ENCODE data around the gene DUSP15. TPM values are rescaled to one million over a fixed set of nuclear protein-coding genes. Genes with fewer than 3 reads are reported as not detected.

Gene DUSP15
- polyA plus RNA-seq, 1 donor (not counting 4 experiments of a cell fraction or from before 2014, with no cell fraction given), result not detected

GRCh38 chr20:31858760-31859083 lies 11.6 kb downstream of the DUSP15 start:
- Histone ChIP-seq H3K9me1 (ENCODE audit: control insufficient read depth, extremely low read depth, insufficient read depth, low read length) (no peaks in the 10 kb centered on the region), H3K9ac (ENCODE audit: control insufficient read depth, extremely low read depth, insufficient read depth, low read length) (no peak overlapping the region), H3K79me2 (ENCODE audit: control insufficient read depth, insufficient read depth, low read length) (no peaks in the 10 kb centered on the region), H3K9me3 (ENCODE audit: control insufficient read depth, low read depth, low read length) (no peaks in the 10 kb centered on the region), H3K27me3 (ENCODE audit: control insufficient read depth, extremely low read depth, insufficient read depth, low read length) (peaks cover 45% of the 10 kb centered on the region), H3K27ac (ENCODE audit: control insufficient read depth, insufficient read depth, low read length) (no peak overlapping the region), H2AFZ (ENCODE audit: control insufficient read depth, low read length) (no peak overlapping the region), H3K4me3 (ENCODE audit: control insufficient read depth in 2 of 3, extremely low read depth in 1 of 3, insufficient read depth in 2 of 3, low read depth in 1 of 3, low read length in 3 of 3) (no peak overlapping the region), H3K36me3 (ENCODE audit: control insufficient read depth in 2 of 2, extremely low read depth in 1 of 2, insufficient read depth in 2 of 2, low read length in 2 of 2) (no peaks in the 10 kb centered on the region), H3K4me1 (ENCODE audit: control insufficient read depth, extremely low read depth, insufficient read depth, low read length) (peaks cover 2% of the 10 kb centered on the region), H3K4me2 (ENCODE audit: control insufficient read depth, extremely low read depth, insufficient read depth, low read depth, low read length) (no peak overlapping the region), H4K20me1 (ENCODE audit: control insufficient read depth, extremely low read depth, insufficient read depth, low read length) (no peaks in the 10 kb centered on the region)
- no peak for DNase-seq (ENCODE audit: low read depth, low spot score)
- dilution Hi-C loops (cut with MboI; ENCODE audit: extremely low pct_ligation_motif_present, low sequenced_read_pairs), result no loop called here
- no peak for FAIRE-seq
- no peak for TF ChIP-seq EZH2 (IDR thresholded peaks at IDR 0.05; ENCODE audit: low read length)
- TF ChIP-seq, protein P1, sequence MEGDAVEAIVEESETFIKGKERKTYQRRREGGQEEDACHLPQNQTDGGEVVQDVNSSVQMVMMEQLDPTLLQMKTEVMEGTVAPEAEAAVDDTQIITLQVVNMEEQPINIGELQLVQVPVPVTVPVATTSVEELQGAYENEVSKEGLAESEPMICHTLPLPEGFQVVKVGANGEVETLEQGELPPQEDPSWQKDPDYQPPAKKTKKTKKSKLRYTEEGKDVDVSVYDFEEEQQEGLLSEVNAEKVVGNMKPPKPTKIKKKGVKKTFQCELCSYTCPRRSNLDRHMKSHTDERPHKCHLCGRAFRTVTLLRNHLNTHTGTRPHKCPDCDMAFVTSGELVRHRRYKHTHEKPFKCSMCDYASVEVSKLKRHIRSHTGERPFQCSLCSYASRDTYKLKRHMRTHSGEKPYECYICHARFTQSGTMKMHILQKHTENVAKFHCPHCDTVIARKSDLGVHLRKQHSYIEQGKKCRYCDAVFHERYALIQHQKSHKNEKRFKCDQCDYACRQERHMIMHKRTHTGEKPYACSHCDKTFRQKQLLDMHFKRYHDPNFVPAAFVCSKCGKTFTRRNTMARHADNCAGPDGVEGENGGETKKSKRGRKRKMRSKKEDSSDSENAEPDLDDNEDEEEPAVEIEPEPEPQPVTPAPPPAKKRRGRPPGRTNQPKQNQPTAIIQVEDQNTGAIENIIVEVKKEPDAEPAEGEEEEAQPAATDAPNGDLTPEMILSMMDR (optimal IDR thresholded peaks at IDR 0.05 in 1 of 3, IDR thresholded peaks at IDR 0.05 in 1 of 3, conservative IDR thresholded peaks at IDR 0.05 in 1 of 3; ENCODE audit: extremely low read depth in 1 of 3, insufficient read depth in 2 of 3, low read length in 3 of 3), result no peak

DNA sequence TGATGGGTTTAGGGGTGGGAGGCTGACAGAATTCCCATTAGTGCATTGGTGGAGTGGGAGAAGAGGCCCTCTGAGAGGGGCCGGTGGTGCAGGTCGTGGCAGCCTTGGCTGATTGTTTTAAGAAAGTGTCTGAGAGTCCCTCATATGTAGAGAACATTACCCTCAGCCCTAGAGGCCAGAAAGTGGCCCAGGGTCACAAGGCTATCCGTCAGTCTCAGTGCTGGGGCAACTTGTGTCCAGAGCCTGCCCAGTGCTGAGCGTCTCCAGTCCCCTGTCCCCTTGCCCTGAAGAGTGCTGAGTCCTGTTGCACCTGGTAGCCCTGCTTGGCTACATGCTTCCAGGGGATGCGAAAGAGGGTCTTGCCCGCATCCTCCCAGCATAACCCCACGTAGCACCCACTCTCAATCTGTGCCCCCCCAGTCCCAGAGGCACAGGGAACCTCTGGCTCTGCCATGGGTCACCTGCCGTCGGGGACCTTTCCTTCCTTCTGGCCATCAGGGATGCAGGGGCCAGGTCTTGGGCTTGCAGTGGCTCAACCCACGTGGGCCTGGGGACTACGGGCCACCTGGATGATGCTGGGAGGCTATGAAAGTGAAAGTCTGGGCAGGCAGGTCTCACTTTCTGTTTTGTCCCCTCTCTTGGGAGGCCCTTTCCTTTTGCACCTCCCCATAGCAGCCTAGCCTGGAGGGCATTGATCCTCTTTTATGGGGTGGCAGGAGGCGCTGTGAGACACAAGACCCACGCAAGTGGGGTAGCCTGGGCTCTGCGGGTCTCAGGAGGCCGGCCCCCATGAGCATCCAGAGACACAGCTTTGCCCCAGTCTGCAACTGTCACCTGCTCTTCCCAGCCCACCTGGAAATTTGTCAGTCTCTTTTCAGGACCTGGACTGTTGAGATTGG lies 12.2 kb downstream of the DUSP15 start:
- no peaks in the 10 kb centered on the region for H3K79me2 ChIP-seq (ENCODE audit: control insufficient read depth, insufficient read depth, low read length)
- H3K9ac ChIP-seq (ENCODE audit: control insufficient read depth, extremely low read depth, insufficient read depth, low read length), result no peak overlapping the region
- peaks cover 45% of the 10 kb centered on the region for H3K27me3 ChIP-seq (ENCODE audit: control insufficient read depth, extremely low read depth, insufficient read depth, low read length)
- no peak for FAIRE-seq
- no peak overlapping the region for H3K4me3 ChIP-seq (ENCODE audit: control insufficient read depth in 2 of 3, extremely low read depth in 1 of 3, insufficient read depth in 2 of 3, low read depth in 1 of 3, low read length in 3 of 3)
- no peak overlapping the region for H3K27ac ChIP-seq (ENCODE audit: control insufficient read depth, insufficient read depth, low read length)
- TF ChIP-seq EZH2 (IDR thresholded peaks at IDR 0.05; ENCODE audit: low read length), result no peak
- TF ChIP-seq, protein P1 (optimal IDR thresholded peaks at IDR 0.05 in 1 of 3, IDR thresholded peaks at IDR 0.05 in 1 of 3, conservative IDR thresholded peaks at IDR 0.05 in 1 of 3; ENCODE audit: extremely low read depth in 1 of 3, insufficient read depth in 2 of 3, low read length in 3 of 3), result no peak
- H4K20me1 ChIP-seq (ENCODE audit: control insufficient read depth, extremely low read depth, insufficient read depth, low read length), result no peaks in the 10 kb centered on the region
- no peak overlapping the region for H3K4me2 ChIP-seq (ENCODE audit: control insufficient read depth, extremely low read depth, insufficient read depth, low read depth, low read length)
- dilution Hi-C loops (cut with MboI; ENCODE audit: extremely low pct_ligation_motif_present, low sequenced_read_pairs), result no loop called here
- no peaks in the 10 kb centered on the region for H3K36me3 ChIP-seq (ENCODE audit: control insufficient read depth in 2 of 2, extremely low read depth in 1 of 2, insufficient read depth in 2 of 2, low read length in 2 of 2)
- no peaks in the 10 kb centered on the region for H3K9me3 ChIP-seq (ENCODE audit: control insufficient read depth, low read depth, low read length)
- H2AFZ ChIP-seq (ENCODE audit: control insufficient read depth, low read length), result no peak overlapping the region
- H3K4me1 ChIP-seq (ENCODE audit: control insufficient read depth, extremely low read depth, insufficient read depth, low read length), result peaks cover 2% of the 10 kb centered on the region
- no peaks in the 10 kb centered on the region for H3K9me1 ChIP-seq (ENCODE audit: control insufficient read depth, extremely low read depth, insufficient read depth, low read length)
- no peak for DNase-seq (ENCODE audit: low read depth, low spot score)

Measured in keratinocyte (primary cell).